D721Med (cell line): Measurements from ENCODE around the gene GMDS.

Experiments used
- DNase-seq: peaks from one replicate; pipeline ENCODE4 v3.0.0; 2011; ENCODE audit warnings: low spot score; ENCODE audit not compliant: insufficient read length
- FAIRE-seq: peaks from 2 replicates; lab custom pipeline; 2011; peaks lifted over from hg19 to GRCh38; lab: Jason Lieb, UNC
- CTCF ChIP-seq: IDR thresholded peaks from 2 replicates; pipeline ENCODE4 v1.5.1; 2012; ENCODE audit warnings: mild to moderate bottlenecking, control low read depth; ENCODE audit not compliant: insufficient read depth; ENCODE audit errors: missing control alignments

The GMDS gene

GRCh38 chr6:1896897-1897296 is 348.5 kb downstream of the GMDS start:
- no peak for FAIRE-seq
- no peak for TF ChIP-seq CTCF
- DNase-seq: no peak

- FAIRE-seq (no peak), DNase-seq (no peak)
- no peak for TF ChIP-seq CTCF
These were observed 349.7 kb downstream of the GMDS start for GRCh38 chr6:1895721-1896120.

GRCh38 chr6:1894954-1895353 is 350.5 kb downstream of the GMDS start:
- DNase-seq (no peak), FAIRE-seq (no peak)
- no peak for TF ChIP-seq CTCF

- TF ChIP-seq CTCF: peak; percentile 9
- FAIRE-seq: no peak
- no peak for DNase-seq
These were observed 351.8 kb downstream of the GMDS start for GRCh38 chr6:1893470-1894130.

- FAIRE-seq (no peak), DNase-seq (no peak)
- no peak for TF ChIP-seq CTCF
These were observed 352.7 kb downstream of the GMDS start for GRCh38 chr6:1892716-1893115.

GRCh38 chr6:1890987-1891386 is 354.4 kb downstream of the GMDS start:
- no peak for TF ChIP-seq CTCF
- FAIRE-seq (no peak), DNase-seq (no peak)

GRCh38 chr6:1890071-1890470 is 355.3 kb downstream of the GMDS start:
- FAIRE-seq (no peak), DNase-seq (no peak)
- TF ChIP-seq CTCF: no peak
